Measurements from ENCODE around the gene B4GALT1.
A peak's percentile ranks its signal among the peaks of the same experiment; 100 is the strongest.
"Not testable (repeated sequence)": the region's sequence is repeated elsewhere in the genome, so short reads cannot be mapped to it uniquely, and the experiment has no call there.

The B4GALT1 gene

GRCh38 chr9:33161589-33162132 is 5.5 kb downstream of the B4GALT1 start:
- DNase-seq (ENCODE audit: low spot score), result no peak

DNA sequence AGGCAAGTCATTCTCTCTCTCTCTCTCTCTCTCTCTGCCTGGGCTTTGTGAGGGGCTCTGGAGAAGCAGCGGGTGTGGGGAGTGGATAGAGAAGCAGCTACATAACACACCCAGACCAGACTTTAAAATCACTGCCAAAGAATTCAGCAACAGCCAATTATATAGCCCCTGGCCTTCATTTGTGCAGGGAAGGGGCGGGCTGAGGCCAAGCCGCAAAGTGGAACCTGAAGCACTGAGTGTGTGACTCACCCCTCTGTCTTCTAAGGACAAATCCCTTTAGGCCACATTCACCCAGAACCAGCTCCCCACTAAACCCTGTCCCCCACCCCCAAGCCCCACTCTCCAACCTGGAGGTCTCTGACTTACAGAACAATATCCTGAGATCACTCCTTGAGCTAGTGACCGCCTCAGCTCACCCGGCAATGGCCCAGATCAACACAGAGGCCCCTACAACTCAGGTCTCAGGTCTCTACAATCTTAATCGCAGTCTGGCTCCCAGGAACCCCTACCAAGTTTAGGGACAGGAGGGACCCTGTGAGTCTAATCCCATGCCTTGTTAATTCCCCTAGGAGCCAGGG is 6.0 kb downstream of the B4GALT1 start:
- DNase-seq (ENCODE audit: low spot score), result peak; percentile 82

GRCh38 chr9:33160446-33160845 is 6.7 kb downstream of the B4GALT1 start:
- DNase-seq (ENCODE audit: low spot score), result not testable (repeated sequence)

GRCh38 chr9:33159777-33160127 is 7.4 kb downstream of the B4GALT1 start:
- no peak for DNase-seq (ENCODE audit: low spot score)

GRCh38 chr9:33158843-33159776 is 8.0 kb downstream of the B4GALT1 start:
- peak; percentile 79 for DNase-seq (ENCODE audit: low spot score)

DNA sequence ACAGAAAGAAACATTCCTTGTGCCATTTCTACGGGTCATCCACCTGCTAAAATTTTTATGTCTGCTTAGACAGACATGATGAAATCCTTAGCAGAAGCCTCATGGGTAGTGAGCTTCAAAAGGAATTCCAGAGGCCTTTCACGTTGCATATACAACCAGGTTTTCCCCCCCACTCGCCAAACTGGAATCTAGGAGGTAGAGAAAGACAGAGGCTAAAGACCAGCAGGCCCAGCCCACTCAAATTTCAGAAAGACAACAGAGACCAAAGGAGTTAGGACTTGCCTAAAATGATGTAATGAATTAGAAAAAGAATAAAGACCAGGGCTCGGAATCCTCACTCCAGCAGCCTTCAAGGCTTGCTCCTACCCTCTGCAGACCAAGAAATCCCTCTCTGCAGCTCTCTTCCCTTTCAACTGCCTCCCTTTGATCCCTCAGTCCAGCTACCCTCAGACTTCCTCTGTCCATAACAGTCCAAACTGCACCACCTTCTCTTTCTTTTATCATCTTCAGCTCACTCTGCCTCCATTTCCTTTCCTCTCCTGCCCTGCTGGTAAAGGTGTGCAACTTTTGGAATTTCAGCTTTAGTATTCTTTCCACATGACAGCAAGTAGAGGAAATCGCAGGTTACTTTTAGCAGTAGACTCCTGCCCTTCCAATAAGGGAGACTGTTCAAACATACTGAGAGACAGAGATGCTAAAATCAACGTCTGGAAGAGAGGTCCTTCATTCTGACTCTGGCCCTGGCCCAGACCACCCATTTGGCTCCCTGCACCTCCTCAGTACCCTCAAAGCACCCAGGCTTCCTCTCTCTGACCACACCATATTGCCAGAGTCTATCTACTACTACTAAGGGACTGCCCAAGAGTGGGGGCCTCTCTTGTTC is 8.9 kb downstream of the B4GALT1 start:
- DNase-seq (ENCODE audit: low spot score), result no peak

DNA sequence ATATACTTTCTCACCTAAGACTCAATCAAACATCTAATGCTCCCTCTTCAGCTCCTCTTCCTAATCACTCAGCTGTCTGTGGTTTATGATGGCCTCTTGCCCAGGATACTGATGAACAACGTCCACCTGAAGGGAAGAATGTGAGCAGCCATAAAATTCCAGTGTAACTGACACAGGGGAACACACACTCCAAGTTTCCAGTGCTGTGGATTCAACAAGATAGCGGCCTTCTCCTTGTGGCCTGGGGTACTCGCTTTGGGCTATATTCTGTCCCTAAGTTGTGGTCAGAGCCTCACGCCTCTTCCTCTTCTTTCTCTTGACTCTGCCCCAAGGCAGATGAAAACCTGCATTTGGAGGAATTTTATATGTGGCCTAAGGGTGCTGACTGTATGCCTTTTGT is 11.7 kb downstream of the B4GALT1 start:
- no peak for DNase-seq (ENCODE audit: low spot score)

GRCh38 chr9:33154371-33154770 is 12.8 kb downstream of the B4GALT1 start:
- no peak for DNase-seq (ENCODE audit: low spot score)

DNA sequence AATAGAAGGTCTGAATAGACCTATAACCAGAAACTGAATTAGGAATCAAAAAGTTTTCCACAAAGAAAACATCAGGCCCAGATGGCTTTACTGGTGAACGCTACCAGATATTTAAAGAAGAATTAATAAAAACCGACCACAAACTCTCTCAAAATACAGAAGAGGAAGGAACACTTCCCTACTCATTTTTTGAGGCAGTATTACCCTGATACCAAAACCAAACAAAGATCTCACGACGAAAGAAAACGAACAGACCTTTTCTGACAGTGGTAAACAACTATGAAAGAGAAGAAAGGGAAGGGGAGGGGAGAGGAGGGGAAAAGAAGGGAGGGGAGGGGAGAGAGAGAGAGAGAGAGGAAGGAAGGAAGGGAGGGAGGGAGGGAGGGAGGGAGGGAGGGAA is 13.5 kb downstream of the B4GALT1 start:
- DNase-seq (ENCODE audit: low spot score), result no peak

- DNase-seq (ENCODE audit: low spot score), result no peak
Measured at GRCh38 chr9:33153001-33153400, 14.1 kb downstream of the B4GALT1 start.

- DNase-seq (ENCODE audit: low spot score), result no peak
Measured at GRCh38 chr9:33151601-33152000, 15.5 kb downstream of the B4GALT1 start.

DNA sequence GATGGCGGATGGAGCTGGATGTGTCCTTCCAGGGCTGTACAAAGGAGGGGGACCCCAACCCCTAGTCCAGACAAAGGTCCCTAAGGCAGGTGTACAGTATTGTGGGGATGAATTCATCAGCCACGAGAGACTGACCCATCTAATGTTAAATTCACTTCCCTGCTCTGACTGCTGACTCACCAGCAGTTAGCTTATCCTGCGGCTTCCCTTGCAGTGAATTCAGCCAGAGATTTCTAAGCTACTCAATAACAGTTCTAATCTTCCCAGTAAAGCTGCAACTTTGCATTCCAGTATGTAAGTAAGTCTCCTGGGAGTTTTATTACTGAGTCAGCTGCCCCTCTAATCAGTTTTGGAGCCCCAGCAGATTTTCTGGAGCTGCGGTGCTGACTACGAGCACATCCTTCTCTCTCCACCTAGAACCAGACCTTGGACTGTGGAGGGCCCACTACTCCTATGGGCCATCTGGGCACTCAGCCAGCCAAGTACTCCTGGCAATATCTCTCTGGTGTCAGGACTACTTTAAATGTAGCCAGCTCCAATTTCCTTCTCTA is 16.1 kb downstream of the B4GALT1 start:
- DNase-seq (ENCODE audit: low spot score), result no peak

DNA sequence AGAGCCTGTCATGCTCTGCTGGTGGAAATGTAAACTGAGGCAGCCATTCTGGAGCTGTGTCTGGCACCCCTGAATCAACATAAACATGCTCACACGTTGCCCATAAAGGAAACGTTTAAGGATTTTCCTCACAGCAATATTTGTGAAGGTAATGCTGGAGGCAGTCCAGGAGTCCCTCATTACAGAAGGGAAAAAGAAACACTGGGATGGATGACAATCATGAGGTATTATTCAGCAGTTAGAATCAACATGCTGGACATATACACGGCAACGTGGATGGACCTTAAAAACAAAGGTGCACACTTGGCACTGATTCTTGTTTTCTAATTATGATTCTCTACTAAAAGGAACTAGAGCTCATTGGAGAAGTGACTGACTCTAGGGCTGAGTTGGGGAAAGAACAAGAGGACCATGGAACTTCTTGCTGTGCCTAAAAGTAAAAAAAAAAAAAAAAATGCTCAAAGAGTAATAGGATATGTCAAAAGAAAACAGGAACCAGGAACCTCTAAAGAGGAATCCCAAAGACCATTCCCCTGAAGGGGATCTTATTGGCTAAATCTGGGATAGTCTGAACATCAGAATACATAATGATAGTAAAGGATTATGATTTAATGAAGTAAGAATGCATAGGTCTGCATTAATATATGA is 18.6 kb downstream of the B4GALT1 start:
- DNase-seq (ENCODE audit: low spot score), result no peak

DNA sequence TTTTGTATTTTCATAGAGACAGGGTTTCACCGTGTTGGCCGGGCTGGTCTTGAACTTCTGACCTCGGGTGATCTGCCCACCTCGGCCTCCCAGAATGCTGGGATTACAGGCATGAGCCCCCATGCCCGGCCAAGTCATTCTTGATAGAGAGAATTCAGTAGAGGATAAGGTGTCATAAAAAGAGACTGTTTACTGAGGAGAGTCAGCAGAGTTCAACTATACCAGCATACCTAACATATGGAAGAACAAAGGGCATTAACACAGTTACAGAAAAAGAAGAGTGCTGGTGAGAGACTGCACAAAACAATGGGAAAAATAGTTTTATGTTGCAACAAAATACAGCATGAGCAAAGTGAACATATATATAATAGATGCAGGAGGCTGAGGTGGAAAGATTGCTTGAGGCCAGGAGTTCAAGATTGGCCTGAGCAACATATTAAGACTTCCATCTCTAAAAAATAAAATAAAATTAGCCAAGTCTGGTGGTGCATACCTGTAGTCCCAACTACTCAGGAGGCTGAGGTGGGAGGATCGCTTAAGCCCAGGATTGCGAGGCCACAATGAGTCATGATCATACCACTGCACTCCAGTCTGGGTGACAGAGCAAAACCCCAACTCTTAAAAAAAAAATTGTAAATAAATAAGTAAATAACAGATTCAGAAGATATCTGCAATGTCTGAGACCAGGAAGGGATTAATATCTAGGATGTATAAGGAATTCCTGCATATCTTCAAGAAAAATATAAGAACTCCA is 19.5 kb downstream of the B4GALT1 start:
- DNase-seq (ENCODE audit: low spot score), result no peak

GRCh38 chr9:33146298-33146697 is 20.8 kb downstream of the B4GALT1 start:
- no peak for DNase-seq (ENCODE audit: low spot score)

- no peak for DNase-seq (ENCODE audit: low spot score)
Measured at GRCh38 chr9:33144551-33144950, 22.6 kb downstream of the B4GALT1 start.

- DNase-seq (ENCODE audit: low spot score), result no peak
Measured at GRCh38 chr9:33143241-33143661, 23.9 kb downstream of the B4GALT1 start.

DNA sequence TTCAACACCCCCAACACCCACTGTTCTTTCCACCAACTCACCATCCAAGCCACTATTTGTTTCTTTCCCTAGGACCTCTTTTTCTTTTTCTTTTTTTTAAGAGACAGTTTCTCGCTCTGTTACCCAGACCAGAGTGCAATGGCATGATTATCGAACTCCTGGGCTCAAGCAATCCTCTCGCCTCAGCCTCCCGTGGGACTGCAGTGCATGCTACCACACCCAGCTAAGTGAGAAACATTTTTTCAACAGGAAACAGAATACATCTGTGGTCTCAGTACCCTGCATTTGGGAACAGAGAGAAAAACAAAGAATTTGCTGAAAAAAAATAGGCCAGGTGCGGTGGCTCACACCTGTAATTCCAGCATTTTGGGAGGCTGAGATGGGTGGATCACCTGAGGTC is 24.6 kb downstream of the B4GALT1 start:
- DNase-seq (ENCODE audit: low spot score), result no peak

GRCh38 chr9:33140401-33141360 is 26.5 kb downstream of the B4GALT1 start:
- no peak for DNase-seq (ENCODE audit: low spot score)

Data from SW480 (cell line).